Thyroid gland (tissue), 4 donors: ENCODE results near the gene SENP5.

Experiments
- POLR2A ChIP-seq, 2 donors: fragments of 450-650 bp; IDR thresholded peaks; one replicate each; pipeline ENCODE4 v1.6.1; 2017; ENCODE audit warnings: antibody characterized with exemption in 2 of 2, mild to moderate bottlenecking in 2 of 2, moderate library complexity in 1 of 2
- TF ChIP-seq, protein P1 (sequence below), 6 experiments: fragments of 200-600 bp in 3 of 6; fragments of 450-650 bp in 3 of 6; sonication (generic) in 3 of 6; IDR thresholded peaks; one replicate each; pipeline ENCODE4 v1.5.1; 2016 to 2019; ENCODE audit warnings: antibody characterized with exemption in 6 of 6, mild to moderate bottlenecking in 2 of 6, inconsistent platforms in 1 of 6, moderate library complexity in 1 of 6

DNA sequence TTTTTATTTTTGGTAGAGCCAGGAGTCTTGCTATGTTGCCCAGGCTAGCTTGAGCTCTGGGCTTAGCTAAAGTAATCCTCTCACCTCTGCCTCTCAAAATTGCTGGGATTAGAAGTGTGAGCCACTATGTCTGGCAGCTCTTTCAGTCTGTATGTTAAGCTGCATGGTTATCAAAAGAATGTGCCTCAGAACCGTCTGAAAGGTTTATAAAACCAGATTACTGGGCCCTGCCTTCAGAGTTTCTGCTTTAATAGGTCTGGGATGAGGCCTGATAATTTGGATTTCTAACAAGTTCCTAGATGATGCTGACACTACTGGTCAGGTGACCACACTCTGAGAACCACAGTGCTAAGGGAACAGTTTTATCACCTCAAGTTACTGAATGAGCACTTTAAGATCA, 34.6 kb downstream of the SENP5 start:
- TF ChIP-seq, protein P1, sequence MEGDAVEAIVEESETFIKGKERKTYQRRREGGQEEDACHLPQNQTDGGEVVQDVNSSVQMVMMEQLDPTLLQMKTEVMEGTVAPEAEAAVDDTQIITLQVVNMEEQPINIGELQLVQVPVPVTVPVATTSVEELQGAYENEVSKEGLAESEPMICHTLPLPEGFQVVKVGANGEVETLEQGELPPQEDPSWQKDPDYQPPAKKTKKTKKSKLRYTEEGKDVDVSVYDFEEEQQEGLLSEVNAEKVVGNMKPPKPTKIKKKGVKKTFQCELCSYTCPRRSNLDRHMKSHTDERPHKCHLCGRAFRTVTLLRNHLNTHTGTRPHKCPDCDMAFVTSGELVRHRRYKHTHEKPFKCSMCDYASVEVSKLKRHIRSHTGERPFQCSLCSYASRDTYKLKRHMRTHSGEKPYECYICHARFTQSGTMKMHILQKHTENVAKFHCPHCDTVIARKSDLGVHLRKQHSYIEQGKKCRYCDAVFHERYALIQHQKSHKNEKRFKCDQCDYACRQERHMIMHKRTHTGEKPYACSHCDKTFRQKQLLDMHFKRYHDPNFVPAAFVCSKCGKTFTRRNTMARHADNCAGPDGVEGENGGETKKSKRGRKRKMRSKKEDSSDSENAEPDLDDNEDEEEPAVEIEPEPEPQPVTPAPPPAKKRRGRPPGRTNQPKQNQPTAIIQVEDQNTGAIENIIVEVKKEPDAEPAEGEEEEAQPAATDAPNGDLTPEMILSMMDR (IDR thresholded peaks at IDR 0.05), result no peak
- TF ChIP-seq POLR2A (IDR thresholded peaks at IDR 0.05), result no peak
